B cell (primary cell): Measurements from ENCODE around the gene FMNL1.

Experiments used
- EZH2 ChIP-seq: IDR thresholded peaks from 2 replicates; pipeline ENCODE4 v1.6.1; 2012; ENCODE audit warnings: borderline replicate concordance, low read depth, mild to moderate bottlenecking, moderate library complexity, low read length; ENCODE audit not compliant: insufficient read depth, poor library complexity, severe bottlenecking
- TF ChIP-seq, protein P1 (sequence below): fragments of 200-600 bp; IDR thresholded peaks from one replicate; pipeline ENCODE4 v1.8.0; 2022; ENCODE audit warnings: antibody characterized with exemption, mild to moderate bottlenecking

DNA sequence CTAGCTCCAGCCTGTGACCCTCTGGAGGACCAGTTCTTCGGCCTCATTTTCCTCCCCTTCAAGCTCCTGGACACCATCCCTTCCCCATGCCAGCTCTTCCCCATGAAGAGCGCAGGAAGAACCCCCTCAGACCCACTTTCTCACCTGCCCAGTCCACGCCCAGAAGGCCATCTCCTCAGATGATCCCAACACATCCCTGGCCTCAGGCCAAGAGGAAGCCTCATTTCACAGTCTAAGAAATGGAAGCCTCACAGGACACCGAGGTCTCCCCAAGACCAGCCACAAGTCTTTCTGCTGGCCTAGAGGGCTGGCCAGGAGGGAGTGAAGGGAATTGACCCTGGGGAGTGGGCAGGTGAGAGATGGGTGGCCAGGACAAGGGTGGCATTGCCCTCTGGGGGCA, 32.2 kb downstream of the FMNL1 start:
- TF ChIP-seq, protein P1, sequence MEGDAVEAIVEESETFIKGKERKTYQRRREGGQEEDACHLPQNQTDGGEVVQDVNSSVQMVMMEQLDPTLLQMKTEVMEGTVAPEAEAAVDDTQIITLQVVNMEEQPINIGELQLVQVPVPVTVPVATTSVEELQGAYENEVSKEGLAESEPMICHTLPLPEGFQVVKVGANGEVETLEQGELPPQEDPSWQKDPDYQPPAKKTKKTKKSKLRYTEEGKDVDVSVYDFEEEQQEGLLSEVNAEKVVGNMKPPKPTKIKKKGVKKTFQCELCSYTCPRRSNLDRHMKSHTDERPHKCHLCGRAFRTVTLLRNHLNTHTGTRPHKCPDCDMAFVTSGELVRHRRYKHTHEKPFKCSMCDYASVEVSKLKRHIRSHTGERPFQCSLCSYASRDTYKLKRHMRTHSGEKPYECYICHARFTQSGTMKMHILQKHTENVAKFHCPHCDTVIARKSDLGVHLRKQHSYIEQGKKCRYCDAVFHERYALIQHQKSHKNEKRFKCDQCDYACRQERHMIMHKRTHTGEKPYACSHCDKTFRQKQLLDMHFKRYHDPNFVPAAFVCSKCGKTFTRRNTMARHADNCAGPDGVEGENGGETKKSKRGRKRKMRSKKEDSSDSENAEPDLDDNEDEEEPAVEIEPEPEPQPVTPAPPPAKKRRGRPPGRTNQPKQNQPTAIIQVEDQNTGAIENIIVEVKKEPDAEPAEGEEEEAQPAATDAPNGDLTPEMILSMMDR = no peak
- no peak for TF ChIP-seq EZH2
